ENCODE data around the gene KIF23. TPM values are rescaled to one million over a fixed set of nuclear protein-coding genes. Genes with fewer than 3 reads are reported as not detected.

KIF23 gene
- total RNA-seq, 1 experiment from 2014 or later = 83.7 TPM

DNA sequence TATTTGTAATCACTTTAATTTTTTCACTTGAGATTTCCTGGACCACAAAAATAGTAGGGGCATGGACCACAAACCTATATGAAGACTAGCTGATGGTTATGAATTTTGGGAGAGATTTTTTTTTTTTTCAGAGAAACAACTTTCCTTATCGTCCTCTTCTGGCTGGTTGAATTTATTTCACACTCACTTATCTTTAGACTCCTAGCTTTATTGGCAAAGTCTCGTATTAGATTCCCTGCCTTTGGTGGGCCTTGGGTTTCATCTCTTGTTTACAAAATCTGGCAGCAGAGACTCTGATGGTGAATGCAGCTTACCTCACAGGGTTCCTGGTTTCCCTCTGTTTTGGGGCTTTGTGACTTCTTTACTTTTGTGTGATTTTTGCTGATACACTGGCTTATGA, 44.5 kb upstream of the KIF23 start:
- no peak overlapping the region for H2AFZ ChIP-seq (ENCODE audit: low read depth, low read length, poor library complexity, severe bottlenecking)
- intact Hi-C loops (cut with micrococcal nuclease) = no loop called here
- H3K79me2 ChIP-seq (ENCODE audit: insufficient read depth, low read length) = no peaks in the 10 kb centered on the region
- ChIA-PET RAD21 (ENCODE audit: low non-redundant PET in 1 of 2, low total read pairs in 2 of 2, uncharacterized antibody in 2 of 2, unreplicated experiment in 2 of 2) (no interaction called here), CTCF (no interaction called here), POLR2A (no interaction called here)
- no peaks in the 10 kb centered on the region for H4K20me1 ChIP-seq (ENCODE audit: insufficient read depth)
- H3K4me3 ChIP-seq (replicated peaks in 1 of 2; ENCODE audit: low read depth in 1 of 2, low read length in 2 of 2) = no peak overlapping the region
- no peaks in the 10 kb centered on the region; the same call in 1 of the 2 replicates for H3K9me2 ChIP-seq (ENCODE audit: insufficient read depth)
- H3K27ac ChIP-seq (ENCODE audit: low read depth, low read length) = no peak overlapping the region
- no peaks in the 10 kb centered on the region for H3K27me3 ChIP-seq (ENCODE audit: insufficient read depth, low read length)
- BruUV-seq (replicated peaks) = no TSS peak
- TF ChIP-seq EZH2 (IDR thresholded peaks at IDR 0.05) = no peak
- TF ChIP-seq SP1 (IDR thresholded peaks at IDR 0.05; ENCODE audit: low read depth) = no peak
- TF ChIP-seq EZH2phosphoT487 (IDR thresholded peaks at IDR 0.05; ENCODE audit: borderline replicate concordance) = no peak
- TF ChIP-seq POLR2A (IDR thresholded peaks at IDR 0.05; ENCODE audit: borderline replicate concordance, extremely low read depth, insufficient read depth, insufficient read length) = no peak
- TF ChIP-seq ZFX (IDR thresholded peaks at IDR 0.05) = no peak
- no peak for TF ChIP-seq CBX3 (IDR thresholded peaks at IDR 0.05; ENCODE audit: low read depth)
- no peak for TF ChIP-seq POLR2AphosphoS5 (IDR thresholded peaks at IDR 0.05; ENCODE audit: low read depth, low read length)
- TF ChIP-seq CEBPB (IDR thresholded peaks at IDR 0.05; ENCODE audit: low read depth) = no peak
- no peak for TF ChIP-seq YY1 (IDR thresholded peaks at IDR 0.05; ENCODE audit: extremely low read depth, insufficient replicate concordance, low read depth, low read length)
- TF ChIP-seq FOSL1 (IDR thresholded peaks at IDR 0.05; ENCODE audit: low read depth) = no peak
- no peak overlapping the region for H3K4me2 ChIP-seq (ENCODE audit: low read length)
- H3K36me3 ChIP-seq (ENCODE audit: control insufficient read depth in 1 of 2, insufficient read depth in 2 of 2, low read length in 2 of 2) = no peaks in the 10 kb centered on the region
- no peaks in the 10 kb centered on the region for H3K9me3 ChIP-seq (ENCODE audit: control insufficient read depth in 1 of 2, insufficient read depth in 1 of 2, low read depth in 1 of 2, low read length in 2 of 2)
- no peaks in the 10 kb centered on the region for H3K4me1 ChIP-seq (ENCODE audit: control insufficient read depth in 1 of 2, insufficient read depth in 2 of 2, low read length in 2 of 2)
- H3K9ac ChIP-seq (ENCODE audit: low read length) = no peak overlapping the region
- DNase-seq (ENCODE audit: low read depth, low spot score) (no peak), ATAC-seq (no peak)

DNA sequence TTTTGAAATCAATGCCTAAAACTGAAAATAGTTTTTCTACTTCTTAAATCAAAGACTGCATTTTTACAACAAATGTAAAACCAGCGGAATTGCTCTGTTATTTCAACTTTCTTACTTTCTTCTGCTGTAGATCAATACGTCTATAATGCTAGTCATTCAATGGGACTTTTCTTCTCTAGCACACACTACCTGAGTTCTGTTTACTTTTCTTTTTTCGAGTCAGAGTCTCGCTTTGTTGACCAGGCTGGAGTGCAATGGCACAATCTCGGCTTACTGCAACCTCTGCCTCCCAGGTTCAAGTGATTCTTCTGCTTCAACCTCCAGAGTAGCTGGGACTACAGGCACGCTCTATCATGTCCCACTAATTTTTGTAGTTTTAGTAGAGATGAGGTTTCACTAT, 40.7 kb upstream of the KIF23 start:
- ChIA-PET CTCF (no interaction called here), POLR2A (no interaction called here), RAD21 (ENCODE audit: low non-redundant PET in 1 of 2, low total read pairs in 2 of 2, uncharacterized antibody in 2 of 2, unreplicated experiment in 2 of 2) (no interaction called here)
- H4K20me1 ChIP-seq (ENCODE audit: insufficient read depth) = no peaks in the 10 kb centered on the region
- H3K4me2 ChIP-seq (ENCODE audit: low read length) = no peak overlapping the region
- intact Hi-C loops (cut with micrococcal nuclease) = no loop called here
- no peak overlapping the region for H2AFZ ChIP-seq (ENCODE audit: low read depth, low read length, poor library complexity, severe bottlenecking)
- H3K4me3 ChIP-seq (replicated peaks in 1 of 2; ENCODE audit: low read depth in 1 of 2, low read length in 2 of 2) = no peak overlapping the region
- H3K36me3 ChIP-seq (ENCODE audit: control insufficient read depth in 1 of 2, insufficient read depth in 2 of 2, low read length in 2 of 2) = no peaks in the 10 kb centered on the region
- BruUV-seq (replicated peaks) = no TSS peak
- DNase-seq (ENCODE audit: low read depth, low spot score) (no peak), ATAC-seq (no peak)
- no peak overlapping the region for H3K27ac ChIP-seq (ENCODE audit: low read depth, low read length)
- no peak overlapping the region for H3K9ac ChIP-seq (ENCODE audit: low read length)
- H3K9me3 ChIP-seq (ENCODE audit: control insufficient read depth in 1 of 2, insufficient read depth in 1 of 2, low read depth in 1 of 2, low read length in 2 of 2) = no peaks in the 10 kb centered on the region
- H3K27me3 ChIP-seq (ENCODE audit: insufficient read depth, low read length) = no peaks in the 10 kb centered on the region
- no peaks in the 10 kb centered on the region for H3K79me2 ChIP-seq (ENCODE audit: insufficient read depth, low read length)
- no peaks in the 10 kb centered on the region; the same call in 1 of the 2 replicates for H3K9me2 ChIP-seq (ENCODE audit: insufficient read depth)
- no peaks in the 10 kb centered on the region for H3K4me1 ChIP-seq (ENCODE audit: control insufficient read depth in 1 of 2, insufficient read depth in 2 of 2, low read length in 2 of 2)
- TF ChIP-seq EGR1 (IDR thresholded peaks at IDR 0.05; ENCODE audit: low read depth) (no peak), SP1 (IDR thresholded peaks at IDR 0.05; ENCODE audit: low read depth) (no peak), POLR2AphosphoS5 (IDR thresholded peaks at IDR 0.05; ENCODE audit: low read depth, low read length) (no peak), ZFX (IDR thresholded peaks at IDR 0.05) (no peak), POLR2A (IDR thresholded peaks at IDR 0.05; ENCODE audit: borderline replicate concordance, extremely low read depth, insufficient read depth, insufficient read length) (no peak)
- TF ChIP-seq, protein P1, sequence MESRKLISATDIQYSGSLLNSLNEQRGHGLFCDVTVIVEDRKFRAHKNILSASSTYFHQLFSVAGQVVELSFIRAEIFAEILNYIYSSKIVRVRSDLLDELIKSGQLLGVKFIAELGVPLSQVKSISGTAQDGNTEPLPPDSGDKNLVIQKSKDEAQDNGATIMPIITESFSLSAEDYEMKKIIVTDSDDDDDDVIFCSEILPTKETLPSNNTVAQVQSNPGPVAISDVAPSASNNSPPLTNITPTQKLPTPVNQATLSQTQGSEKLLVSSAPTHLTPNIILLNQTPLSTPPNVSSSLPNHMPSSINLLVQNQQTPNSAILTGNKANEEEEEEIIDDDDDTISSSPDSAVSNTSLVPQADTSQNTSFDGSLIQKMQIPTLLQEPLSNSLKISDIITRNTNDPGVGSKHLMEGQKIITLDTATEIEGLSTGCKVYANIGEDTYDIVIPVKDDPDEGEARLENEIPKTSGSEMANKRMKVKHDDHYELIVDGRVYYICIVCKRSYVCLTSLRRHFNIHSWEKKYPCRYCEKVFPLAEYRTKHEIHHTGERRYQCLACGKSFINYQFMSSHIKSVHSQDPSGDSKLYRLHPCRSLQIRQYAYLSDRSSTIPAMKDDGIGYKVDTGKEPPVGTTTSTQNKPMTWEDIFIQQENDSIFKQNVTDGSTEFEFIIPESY (IDR thresholded peaks at IDR 0.05; ENCODE audit: extremely low read depth, insufficient replicate concordance, low read length) = no peak
- TF ChIP-seq, protein P2, sequence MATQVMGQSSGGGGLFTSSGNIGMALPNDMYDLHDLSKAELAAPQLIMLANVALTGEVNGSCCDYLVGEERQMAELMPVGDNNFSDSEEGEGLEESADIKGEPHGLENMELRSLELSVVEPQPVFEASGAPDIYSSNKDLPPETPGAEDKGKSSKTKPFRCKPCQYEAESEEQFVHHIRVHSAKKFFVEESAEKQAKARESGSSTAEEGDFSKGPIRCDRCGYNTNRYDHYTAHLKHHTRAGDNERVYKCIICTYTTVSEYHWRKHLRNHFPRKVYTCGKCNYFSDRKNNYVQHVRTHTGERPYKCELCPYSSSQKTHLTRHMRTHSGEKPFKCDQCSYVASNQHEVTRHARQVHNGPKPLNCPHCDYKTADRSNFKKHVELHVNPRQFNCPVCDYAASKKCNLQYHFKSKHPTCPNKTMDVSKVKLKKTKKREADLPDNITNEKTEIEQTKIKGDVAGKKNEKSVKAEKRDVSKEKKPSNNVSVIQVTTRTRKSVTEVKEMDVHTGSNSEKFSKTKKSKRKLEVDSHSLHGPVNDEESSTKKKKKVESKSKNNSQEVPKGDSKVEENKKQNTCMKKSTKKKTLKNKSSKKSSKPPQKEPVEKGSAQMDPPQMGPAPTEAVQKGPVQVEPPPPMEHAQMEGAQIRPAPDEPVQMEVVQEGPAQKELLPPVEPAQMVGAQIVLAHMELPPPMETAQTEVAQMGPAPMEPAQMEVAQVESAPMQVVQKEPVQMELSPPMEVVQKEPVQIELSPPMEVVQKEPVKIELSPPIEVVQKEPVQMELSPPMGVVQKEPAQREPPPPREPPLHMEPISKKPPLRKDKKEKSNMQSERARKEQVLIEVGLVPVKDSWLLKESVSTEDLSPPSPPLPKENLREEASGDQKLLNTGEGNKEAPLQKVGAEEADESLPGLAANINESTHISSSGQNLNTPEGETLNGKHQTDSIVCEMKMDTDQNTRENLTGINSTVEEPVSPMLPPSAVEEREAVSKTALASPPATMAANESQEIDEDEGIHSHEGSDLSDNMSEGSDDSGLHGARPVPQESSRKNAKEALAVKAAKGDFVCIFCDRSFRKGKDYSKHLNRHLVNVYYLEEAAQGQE (IDR thresholded peaks at IDR 0.05; ENCODE audit: low read depth) = no peak
- TF ChIP-seq, protein P3, sequence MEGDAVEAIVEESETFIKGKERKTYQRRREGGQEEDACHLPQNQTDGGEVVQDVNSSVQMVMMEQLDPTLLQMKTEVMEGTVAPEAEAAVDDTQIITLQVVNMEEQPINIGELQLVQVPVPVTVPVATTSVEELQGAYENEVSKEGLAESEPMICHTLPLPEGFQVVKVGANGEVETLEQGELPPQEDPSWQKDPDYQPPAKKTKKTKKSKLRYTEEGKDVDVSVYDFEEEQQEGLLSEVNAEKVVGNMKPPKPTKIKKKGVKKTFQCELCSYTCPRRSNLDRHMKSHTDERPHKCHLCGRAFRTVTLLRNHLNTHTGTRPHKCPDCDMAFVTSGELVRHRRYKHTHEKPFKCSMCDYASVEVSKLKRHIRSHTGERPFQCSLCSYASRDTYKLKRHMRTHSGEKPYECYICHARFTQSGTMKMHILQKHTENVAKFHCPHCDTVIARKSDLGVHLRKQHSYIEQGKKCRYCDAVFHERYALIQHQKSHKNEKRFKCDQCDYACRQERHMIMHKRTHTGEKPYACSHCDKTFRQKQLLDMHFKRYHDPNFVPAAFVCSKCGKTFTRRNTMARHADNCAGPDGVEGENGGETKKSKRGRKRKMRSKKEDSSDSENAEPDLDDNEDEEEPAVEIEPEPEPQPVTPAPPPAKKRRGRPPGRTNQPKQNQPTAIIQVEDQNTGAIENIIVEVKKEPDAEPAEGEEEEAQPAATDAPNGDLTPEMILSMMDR (IDR thresholded peaks at IDR 0.05 in 2 of 3, conservative IDR thresholded peaks at IDR 0.05 in 1 of 3; ENCODE audit: borderline replicate concordance in 1 of 3, insufficient read depth in 1 of 3, low read depth in 2 of 3, low read length in 2 of 3) = no peak

Measured in HCT116 (cell line).